T follicular helper cell (primary cell): Measurements from ENCODE around the gene NETO1.

Experiments
- DNase-seq: peaks from one replicate; pipeline ENCODE4 v3.0.0-alpha.2; 2020; ENCODE audit warnings: low read depth
- total RNA-seq, 2 experiments: gene quantifications; one replicate each; lab custom pipeline; 2026; lab: John Stamatoyannopoulos, UW

The NETO1 gene, protein sequence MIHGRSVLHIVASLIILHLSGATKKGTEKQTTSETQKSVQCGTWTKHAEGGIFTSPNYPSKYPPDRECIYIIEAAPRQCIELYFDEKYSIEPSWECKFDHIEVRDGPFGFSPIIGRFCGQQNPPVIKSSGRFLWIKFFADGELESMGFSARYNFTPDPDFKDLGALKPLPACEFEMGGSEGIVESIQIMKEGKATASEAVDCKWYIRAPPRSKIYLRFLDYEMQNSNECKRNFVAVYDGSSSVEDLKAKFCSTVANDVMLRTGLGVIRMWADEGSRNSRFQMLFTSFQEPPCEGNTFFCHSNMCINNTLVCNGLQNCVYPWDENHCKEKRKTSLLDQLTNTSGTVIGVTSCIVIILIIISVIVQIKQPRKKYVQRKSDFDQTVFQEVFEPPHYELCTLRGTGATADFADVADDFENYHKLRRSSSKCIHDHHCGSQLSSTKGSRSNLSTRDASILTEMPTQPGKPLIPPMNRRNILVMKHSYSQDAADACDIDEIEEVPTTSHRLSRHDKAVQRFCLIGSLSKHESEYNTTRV
- total RNA-seq: 0 reads per million in 2 experiments

GRCh38 chr18:72867746-72868584 is at the start of gene NETO1:
Gene NETO1 (minus strand): TSS chr18:72867987. CDS start chr18:72867291, 696 bp downstream.
- no peak for DNase-seq

DNA sequence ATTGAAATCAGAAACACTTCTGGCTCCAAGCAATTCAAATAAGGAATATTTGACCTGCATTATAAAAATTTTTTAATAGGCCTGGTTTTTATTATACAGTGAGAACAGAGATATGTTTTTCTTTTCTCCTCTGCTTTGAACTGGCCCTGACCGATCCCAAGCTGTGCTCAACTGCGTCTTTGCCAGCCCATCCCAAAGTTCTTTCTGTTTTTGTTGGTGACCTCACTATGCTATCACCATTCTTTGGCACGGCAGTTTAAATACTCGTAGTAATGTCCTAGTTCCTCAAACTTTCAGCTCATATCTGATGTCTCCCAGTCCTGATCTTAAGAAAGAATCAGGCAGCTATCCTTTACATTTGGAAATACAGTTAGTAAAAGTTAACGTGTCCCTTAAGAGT is 42.3 kb upstream of the NETO1 start:
- no peak for DNase-seq

DNA sequence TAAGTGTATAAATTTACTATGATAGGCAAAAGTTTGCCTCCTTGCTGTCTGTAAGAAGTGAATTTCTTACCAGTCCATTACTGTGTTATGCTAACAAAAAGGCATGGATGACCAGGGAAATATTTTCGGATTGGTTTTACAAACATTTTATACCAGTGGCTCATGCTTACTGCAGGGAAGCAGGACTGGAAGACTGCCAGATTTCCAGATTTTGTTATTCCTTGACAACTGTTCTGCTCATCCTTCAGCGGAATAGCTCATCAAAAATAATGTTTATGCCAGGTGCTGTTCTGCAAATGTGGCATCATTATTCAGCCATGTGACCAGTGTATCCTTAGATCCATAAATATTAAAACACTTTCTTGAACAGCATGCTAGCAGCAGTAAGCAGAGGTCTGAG is 40.4 kb upstream of the NETO1 start:
- DNase-seq: no peak

DNA sequence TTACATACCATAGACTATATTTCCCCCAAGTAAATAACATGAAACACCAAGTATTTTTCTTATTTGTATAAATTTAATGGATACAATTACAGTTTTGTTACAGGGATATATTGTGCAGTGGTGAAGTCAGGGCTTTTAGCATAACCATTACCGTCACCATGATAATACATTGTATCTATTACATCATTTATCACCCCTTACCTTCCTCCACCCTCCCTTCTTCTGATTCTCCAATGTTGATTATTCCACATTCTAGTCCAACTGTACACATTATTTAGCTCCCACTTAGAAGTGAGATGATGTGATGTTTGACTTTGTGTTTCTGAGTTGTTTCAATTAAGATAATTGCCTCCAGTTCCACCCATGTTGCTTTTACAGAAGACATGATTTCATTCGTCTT is 35.2 kb upstream of the NETO1 start:
- DNase-seq: no peak

GRCh38 chr18:72899338-72899737 is 31.6 kb upstream of the NETO1 start:
- DNase-seq: no peak

- no peak for DNase-seq
Measured at GRCh38 chr18:72898870-72899269, 31.1 kb upstream of the NETO1 start.

- no peak for DNase-seq
Measured at GRCh38 chr18:72895548-72895947, 27.8 kb upstream of the NETO1 start.

DNA sequence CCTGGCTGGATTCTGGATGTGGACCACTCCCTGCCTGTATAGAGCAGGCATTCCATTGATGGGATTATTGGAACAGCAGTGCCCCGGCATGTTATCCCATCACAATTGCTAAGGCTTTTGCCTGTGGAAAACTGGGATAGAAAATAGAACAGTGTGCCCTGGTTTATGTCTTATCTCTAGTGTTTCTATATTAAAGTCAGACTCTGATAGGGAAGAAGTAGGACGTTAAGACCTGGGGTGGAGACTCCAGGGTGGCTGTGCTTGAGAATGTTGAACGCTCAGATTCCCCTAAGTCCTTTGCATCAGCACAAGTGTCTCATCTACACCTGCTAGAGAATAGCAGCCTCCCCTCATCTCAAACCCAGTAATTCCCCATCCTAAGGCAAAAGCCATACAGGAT is 10.8 kb upstream of the NETO1 start:
- DNase-seq: no peak

DNA sequence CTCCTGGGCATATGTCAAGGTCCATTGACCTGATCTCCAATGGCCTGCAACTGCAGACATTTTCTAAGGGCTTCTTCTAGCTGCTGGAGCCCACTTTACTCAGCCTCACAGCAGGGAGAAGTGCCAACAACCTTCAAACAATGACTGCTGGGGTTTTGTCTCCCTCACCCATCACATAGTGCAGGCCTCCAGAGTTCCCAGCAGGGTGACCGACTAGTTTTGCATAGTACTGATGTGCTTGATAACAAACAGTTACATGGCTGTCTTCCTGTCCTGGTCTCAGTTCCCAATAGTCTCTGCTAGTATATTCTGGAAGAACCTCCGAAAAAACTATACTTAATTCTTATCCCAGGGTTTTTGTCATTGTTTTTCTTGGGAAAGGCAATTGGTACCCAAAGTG is 10.4 kb upstream of the NETO1 start:
- DNase-seq: no peak

DNA sequence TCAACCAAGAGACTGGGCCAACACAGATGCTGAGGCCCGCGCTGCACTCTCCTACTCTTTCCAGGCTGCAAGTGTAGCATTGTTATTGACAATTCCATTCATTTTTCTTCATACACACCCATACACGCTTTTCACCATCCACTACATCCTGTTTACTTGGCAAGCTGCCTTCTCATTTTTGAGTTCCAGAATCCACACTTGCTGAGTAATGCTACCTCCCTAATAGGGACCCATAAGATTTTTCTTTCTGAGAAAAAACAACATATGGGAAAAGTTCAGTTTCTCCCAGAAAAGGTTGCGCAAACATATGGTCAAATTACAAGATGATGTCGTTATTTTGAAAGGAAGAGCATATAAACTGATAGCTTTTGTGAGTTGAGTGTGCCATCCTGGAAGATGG is 3.3 kb upstream of the NETO1 start:
- DNase-seq: no peak

- no peak for DNase-seq
Measured at GRCh38 chr18:72869226-72870185, 1.7 kb upstream of the NETO1 start.

- DNase-seq: no peak
Measured at GRCh38 chr18:72868585-72869225, 918 bp upstream of the NETO1 start.

DNA sequence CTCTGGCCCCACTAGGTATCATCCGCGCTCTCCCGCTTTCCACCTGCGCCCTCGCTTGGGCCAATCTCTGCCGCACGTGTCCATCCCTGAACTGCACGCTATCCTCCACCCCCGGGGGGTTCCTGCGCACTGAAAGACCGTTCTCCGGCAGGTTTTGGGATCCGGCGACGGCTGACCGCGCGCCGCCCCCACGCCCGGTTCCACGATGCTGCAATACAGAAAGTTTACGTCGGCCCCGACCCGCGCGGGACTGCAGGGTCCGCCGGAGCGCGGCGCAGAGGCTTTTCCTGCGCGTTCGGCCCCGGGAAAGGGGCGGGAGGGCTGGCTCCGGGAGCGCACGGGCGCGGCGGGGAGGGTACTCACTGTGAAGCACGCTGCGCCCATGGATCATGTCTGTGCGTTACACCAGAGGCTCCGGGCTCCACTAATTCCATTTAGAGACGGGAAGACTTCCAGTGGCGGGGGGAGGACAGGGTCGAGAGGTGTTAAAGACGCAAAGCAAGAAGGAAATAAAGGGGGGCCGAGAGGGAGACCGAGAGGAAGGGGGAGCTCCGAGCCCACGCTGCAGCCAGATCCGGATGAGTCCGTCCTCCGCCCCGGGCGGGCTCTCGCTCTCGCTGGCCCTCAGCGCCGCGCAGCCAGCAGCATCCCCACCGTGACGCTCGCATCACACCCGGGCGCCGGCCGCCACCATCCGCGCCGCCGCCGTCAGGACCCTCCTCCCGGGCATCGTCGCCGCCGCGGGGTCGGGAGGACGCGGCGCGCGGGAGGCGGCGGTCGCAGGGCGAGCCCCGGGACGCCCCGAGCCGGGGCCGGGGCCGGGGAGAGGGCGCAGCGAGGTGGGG is 664 bp downstream of the NETO1 start:
- no peak for DNase-seq

DNA sequence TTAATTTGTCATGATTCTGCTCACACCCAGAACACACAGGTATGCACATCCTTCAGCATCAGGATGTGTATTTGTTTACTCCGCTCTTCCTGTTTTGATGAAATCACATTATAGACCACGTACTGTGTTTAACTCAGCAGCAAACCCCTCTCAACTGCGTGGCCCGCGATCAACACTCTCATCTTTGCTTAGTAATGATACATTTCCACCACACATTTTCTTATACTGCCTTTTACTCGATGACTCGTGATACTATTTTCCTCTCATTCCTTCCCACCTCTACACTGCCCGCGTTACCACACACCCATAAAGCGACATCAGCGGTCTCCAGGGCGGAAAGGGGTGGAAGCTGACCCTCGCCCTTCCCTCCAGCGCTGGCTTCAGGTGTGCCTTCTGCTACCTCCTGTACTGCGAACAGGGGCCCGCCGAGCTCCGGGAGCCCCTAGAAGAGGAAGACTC is 1.3 kb downstream of the NETO1 start:
- no peak for DNase-seq

DNA sequence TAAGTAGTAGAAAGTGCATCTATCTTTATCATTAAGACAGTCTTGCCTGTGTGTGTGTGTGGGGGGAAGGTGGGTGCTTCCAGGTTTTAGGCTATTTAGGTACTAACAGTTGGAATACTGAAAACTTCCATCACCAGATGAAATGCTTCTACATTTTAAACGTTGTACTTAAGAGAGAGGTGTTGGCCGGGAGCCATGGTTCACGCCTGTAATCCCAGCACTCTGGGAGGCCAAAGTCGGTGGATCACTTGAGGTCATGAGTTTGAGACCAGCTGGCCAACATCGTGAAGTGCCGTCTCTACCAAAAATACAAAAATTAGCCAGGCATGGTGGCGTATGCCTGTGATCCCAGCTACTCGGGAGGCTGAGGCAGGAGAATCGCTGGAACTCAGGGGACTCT is 4.0 kb downstream of the NETO1 start:
- no peak for DNase-seq

DNA sequence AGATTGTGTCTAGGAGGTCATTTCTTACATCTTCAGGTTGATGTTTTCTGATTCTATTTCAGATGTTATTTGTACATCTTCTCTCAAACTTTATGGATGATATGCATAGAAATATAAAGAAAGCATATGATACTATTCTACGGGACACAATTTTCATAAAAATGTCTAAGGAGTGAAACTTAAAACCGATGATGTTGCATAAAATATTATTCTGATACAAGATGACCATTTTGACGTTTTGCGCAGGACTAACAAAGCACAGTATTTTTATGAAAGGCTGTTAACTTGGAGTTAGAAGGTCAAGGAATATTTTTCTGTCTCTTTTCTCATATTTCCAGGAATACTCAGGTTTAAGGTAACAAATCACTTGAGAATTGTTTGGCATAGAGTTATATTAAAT is 8.7 kb downstream of the NETO1 start:
- DNase-seq: no peak

DNA sequence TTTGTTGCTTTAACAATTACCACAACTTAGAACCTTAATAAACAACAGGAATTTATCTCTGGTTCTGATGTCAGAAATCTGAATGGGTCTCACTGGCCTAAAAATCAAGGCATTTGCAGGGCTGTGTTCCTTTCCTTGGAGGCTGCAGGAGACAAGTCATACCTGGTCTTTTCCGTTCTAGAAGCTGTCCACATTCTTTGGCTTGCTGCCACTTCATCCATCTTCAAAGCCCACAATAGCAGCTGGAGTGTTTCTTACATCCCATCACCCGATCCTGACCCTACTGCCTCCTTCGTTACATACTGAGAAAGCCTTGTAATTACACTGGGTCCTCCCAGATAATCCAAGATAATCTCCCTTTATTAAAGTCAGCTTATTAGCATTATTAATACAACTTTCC is 18.1 kb downstream of the NETO1 start:
- DNase-seq: no peak

DNA sequence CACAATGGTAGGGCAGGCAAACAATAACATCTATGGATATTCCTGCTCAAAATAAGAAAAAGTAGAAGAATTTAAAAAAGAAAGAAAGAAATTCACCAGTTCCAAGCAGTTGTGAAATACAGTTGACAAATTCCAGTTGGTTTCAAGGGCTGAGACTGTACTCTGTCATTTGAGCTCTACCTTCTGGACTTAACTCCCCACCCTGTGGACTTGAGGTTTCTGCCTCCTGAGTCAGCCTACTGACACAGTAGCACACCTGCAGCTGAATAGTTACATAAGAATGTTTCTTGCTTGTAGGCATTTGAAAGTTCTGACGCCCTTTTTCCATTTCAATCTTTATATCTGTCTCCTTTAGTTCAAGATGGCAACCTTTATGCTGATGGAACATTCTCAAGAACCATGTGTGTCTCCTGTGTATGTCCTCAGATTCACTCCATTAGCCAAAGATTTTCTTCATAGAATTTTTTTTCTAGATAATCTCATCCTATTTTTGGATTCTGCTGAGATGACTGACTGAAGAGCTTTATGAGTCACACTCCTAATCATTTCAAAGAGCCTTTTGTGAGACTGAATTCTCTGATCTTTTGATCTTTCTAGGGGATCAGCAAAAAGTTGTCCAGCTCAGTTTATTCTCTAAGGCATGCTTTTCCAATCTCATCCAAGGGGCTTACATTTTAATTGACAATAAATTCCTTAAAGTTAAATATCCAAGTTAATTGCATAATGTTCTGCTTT is 19.1 kb downstream of the NETO1 start:
- DNase-seq: no peak

GRCh38 chr18:72847771-72848170 is 20.0 kb downstream of the NETO1 start:
- no peak for DNase-seq
